HL-60 (cell line): Measurements from ENCODE around the gene SHANK2.

Experiments used
- CTCF ChIP-seq: IDR thresholded peaks from one replicate; pipeline ENCODE4 v1.5.1; 2011; ENCODE audit warnings: low read length, control low read depth, inconsistent platforms; ENCODE audit not compliant: insufficient read depth
- POLR2AphosphoS5 ChIP-seq: IDR thresholded peaks from 2 replicates; pipeline ENCODE4 v1.6.1; 2012; ENCODE audit warnings: low read depth
- REST ChIP-seq: IDR thresholded peaks from 2 replicates; pipeline ENCODE4 v1.6.1; 2012; ENCODE audit warnings: low read depth; ENCODE audit not compliant: insufficient replicate concordance
- SPI1 ChIP-seq: IDR thresholded peaks from 2 replicates; pipeline ENCODE4 v1.6.1; 2012; ENCODE audit warnings: low read depth, mild to moderate bottlenecking, borderline replicate concordance

- TF ChIP-seq CTCF (no peak), SPI1 (no peak), POLR2AphosphoS5 (no peak), REST (no peak)
Measured at GRCh38 chr11:71301046-71301857, 48.9 kb upstream of the SHANK2 start.
